ENCODE measurements around the gene RERG.

GRCh38 chr12:15142711-15143110, 78.5 kb downstream of the RERG start:
- no peak for TF ChIP-seq POLR2A (IDR thresholded peaks at IDR 0.05)
- TF ChIP-seq CTCF (IDR thresholded peaks at IDR 0.05): no peak

All from right lobe of liver (tissue), 4 donors.